Activated T-helper 17 cell treated with anti-CD3 and anti-CD28 coated beads, Interleukin-2, amount 50 U/mL, for 72 hours (primary cell): ENCODE measurements around the gene KATNB1. TPM values are rescaled to one million over a fixed set of nuclear protein-coding genes. Genes with fewer than 3 reads are reported as not detected.
"Not testable (repeated sequence)": the region's sequence is repeated elsewhere in the genome, so short reads cannot be mapped to it uniquely, and the experiment has no call there.

Experiments
- ATAC-seq: fragments of 150-1000 bp; cut with Tn5 transposase; replicated peaks from 2 replicates; pipeline ENCODE4 v1.10.0; 2021; ENCODE audit warnings: mild to moderate bottlenecking, moderate library complexity
- H3K27ac Mint-ChIP-seq: one replicate; pipeline ENCODE4 v1.8.0; 2022; ENCODE audit warnings: mixed read lengths
- H3K27me3 Mint-ChIP-seq: one replicate; pipeline ENCODE4 v1.8.0; 2022; ENCODE audit warnings: mixed read lengths
- H3K36me3 Mint-ChIP-seq: one replicate; pipeline ENCODE4 v1.8.0; 2022; ENCODE audit warnings: low read depth, mild to moderate bottlenecking, mixed read lengths
- H3K4me1 Mint-ChIP-seq: one replicate; pipeline ENCODE4 v1.8.0; 2022; ENCODE audit warnings: mixed read lengths
- H3K4me3 Mint-ChIP-seq: one replicate; pipeline ENCODE4 v1.8.0; 2022; ENCODE audit warnings: mild to moderate bottlenecking, mixed read lengths
- H3K9me3 Mint-ChIP-seq: one replicate; pipeline ENCODE4 v1.8.0; 2022; ENCODE audit warnings: mixed read lengths
- total RNA-seq, 2 donors: library from RNA; stranded (reverse); gene quantifications; one replicate each; pipeline ENCODE4 v1.2.3, GENCODE V29; 2022

Gene KATNB1
- total RNA-seq, 2 donors from 2014 or later, result 20.0 to 37.5 TPM

- Mint-ChIP-seq H3K4me3 (no peak overlapping the region), H3K4me1 (no peaks in the 10 kb centered on the region), H3K27me3 (no peaks in the 10 kb centered on the region), H3K27ac (no peak overlapping the region), H3K9me3 (no peaks in the 10 kb centered on the region), H3K36me3 (no peaks in the 10 kb centered on the region)
- no peak for ATAC-seq
Observed at GRCh38 chr16:57769541-57770145, 34.1 kb downstream of the KATNB1 start.

GRCh38 chr16:57770361-57770760, 34.8 kb downstream of the KATNB1 start:
- Mint-ChIP-seq H3K4me1 (no peaks in the 10 kb centered on the region), H3K4me3 (no peak overlapping the region), H3K27ac (no peak overlapping the region), H3K9me3 (no peaks in the 10 kb centered on the region), H3K36me3 (no peaks in the 10 kb centered on the region), H3K27me3 (no peaks in the 10 kb centered on the region)
- ATAC-seq, result no peak

- H3K36me3 Mint-ChIP-seq, result no peaks in the 10 kb centered on the region
- H3K9me3 Mint-ChIP-seq, result no peaks in the 10 kb centered on the region
- H3K27ac Mint-ChIP-seq, result no peak overlapping the region
- no peaks in the 10 kb centered on the region for H3K4me1 Mint-ChIP-seq
- no peak overlapping the region for H3K4me3 Mint-ChIP-seq
- no peak for ATAC-seq
- H3K27me3 Mint-ChIP-seq, result no peaks in the 10 kb centered on the region
Observed at GRCh38 chr16:57771141-57771785, 35.7 kb downstream of the KATNB1 start.

GRCh38 chr16:57773019-57773418, 37.4 kb downstream of the KATNB1 start:
- ATAC-seq, result no peak
- H3K9me3 Mint-ChIP-seq, result no peaks in the 10 kb centered on the region
- no peaks in the 10 kb centered on the region for H3K36me3 Mint-ChIP-seq
- H3K4me3 Mint-ChIP-seq, result no peak overlapping the region
- H3K4me1 Mint-ChIP-seq, result no peaks in the 10 kb centered on the region
- H3K27ac Mint-ChIP-seq, result no peak overlapping the region
- H3K27me3 Mint-ChIP-seq, result no peaks in the 10 kb centered on the region

- Mint-ChIP-seq H3K4me3 (no peak overlapping the region), H3K27ac (no peak overlapping the region), H3K4me1 (no peaks in the 10 kb centered on the region), H3K27me3 (no peaks in the 10 kb centered on the region), H3K36me3 (no peaks in the 10 kb centered on the region), H3K9me3 (no peaks in the 10 kb centered on the region)
- no peak for ATAC-seq
Observed at GRCh38 chr16:57773655-57774295, 38.2 kb downstream of the KATNB1 start.

- Mint-ChIP-seq H3K27me3 (no peaks in the 10 kb centered on the region), H3K36me3 (no peaks in the 10 kb centered on the region), H3K27ac (no peak overlapping the region), H3K9me3 (no peaks in the 10 kb centered on the region), H3K4me3 (no peak overlapping the region), H3K4me1 (no peaks in the 10 kb centered on the region)
- no peak for ATAC-seq
Observed at GRCh38 chr16:57774705-57775285, 39.2 kb downstream of the KATNB1 start.

- Mint-ChIP-seq H3K4me3 (no peak overlapping the region), H3K27me3 (no peaks in the 10 kb centered on the region), H3K4me1 (no peaks in the 10 kb centered on the region), H3K27ac (no peak overlapping the region), H3K9me3 (no peaks in the 10 kb centered on the region), H3K36me3 (no peaks in the 10 kb centered on the region)
- ATAC-seq, result no peak
Observed at GRCh38 chr16:57775661-57776469, 40.3 kb downstream of the KATNB1 start.

GRCh38 chr16:57778658-57779057, 43.1 kb downstream of the KATNB1 start:
- no peak for ATAC-seq
- H3K27ac Mint-ChIP-seq, result no peak overlapping the region
- no peak overlapping the region for H3K4me3 Mint-ChIP-seq
- no peaks in the 10 kb centered on the region for H3K4me1 Mint-ChIP-seq
- no peaks in the 10 kb centered on the region for H3K36me3 Mint-ChIP-seq
- H3K27me3 Mint-ChIP-seq, result no peaks in the 10 kb centered on the region
- H3K9me3 Mint-ChIP-seq, result no peaks in the 10 kb centered on the region

GRCh38 chr16:57779836-57780235, 44.3 kb downstream of the KATNB1 start:
- H3K4me3 Mint-ChIP-seq, ATAC-seq: not testable (repeated sequence)

GRCh38 chr16:57781349-57781740, 45.8 kb downstream of the KATNB1 start:
- H3K9me3 Mint-ChIP-seq, result no peaks in the 10 kb centered on the region
- no peak overlapping the region for H3K4me3 Mint-ChIP-seq

More at GRCh38 chr16:57779836-57780235, 44.3 kb downstream of the KATNB1 start:
- not testable (repeated sequence) for H3K9me3 Mint-ChIP-seq, H3K27me3 Mint-ChIP-seq, H3K36me3 Mint-ChIP-seq, H3K27ac Mint-ChIP-seq, H3K4me1 Mint-ChIP-seq

GRCh38 chr16:57781741-57782606, 46.4 kb downstream of the KATNB1 start:
- H3K27ac Mint-ChIP-seq, result no peak overlapping the region
- ATAC-seq, result no peak
- no peak overlapping the region for H3K4me3 Mint-ChIP-seq
- H3K36me3 Mint-ChIP-seq, result no peaks in the 10 kb centered on the region
- no peaks in the 10 kb centered on the region for H3K27me3 Mint-ChIP-seq
- H3K4me1 Mint-ChIP-seq, result no peaks in the 10 kb centered on the region
- no peaks in the 10 kb centered on the region for H3K9me3 Mint-ChIP-seq

More at GRCh38 chr16:57781349-57781740, 45.8 kb downstream of the KATNB1 start:
- Mint-ChIP-seq H3K4me1 (no peaks in the 10 kb centered on the region), H3K27me3 (no peaks in the 10 kb centered on the region), H3K27ac (no peak overlapping the region), H3K36me3 (no peaks in the 10 kb centered on the region)
- ATAC-seq, result no peak

GRCh38 chr16:57782607-57783055, 47.1 kb downstream of the KATNB1 start:
- H3K27me3 Mint-ChIP-seq, H3K27ac Mint-ChIP-seq, H3K4me1 Mint-ChIP-seq, H3K9me3 Mint-ChIP-seq, H3K36me3 Mint-ChIP-seq, ATAC-seq, H3K4me3 Mint-ChIP-seq: not testable (repeated sequence)

- ATAC-seq, result no peak
- no peaks in the 10 kb centered on the region for H3K9me3 Mint-ChIP-seq
- H3K27me3 Mint-ChIP-seq, result no peaks in the 10 kb centered on the region
- no peaks in the 10 kb centered on the region for H3K36me3 Mint-ChIP-seq
- H3K4me1 Mint-ChIP-seq, result no peaks in the 10 kb centered on the region
- no peak overlapping the region for H3K27ac Mint-ChIP-seq
- no peak overlapping the region for H3K4me3 Mint-ChIP-seq
Observed at GRCh38 chr16:57783116-57783515, 47.5 kb downstream of the KATNB1 start.
